RWPE2 (cell line): Measurements from ENCODE around the gene MYO1F.
A peak's percentile ranks its signal among the peaks of the same experiment; 100 is the strongest.
"Not testable (repeated sequence)": the region's sequence is repeated elsewhere in the genome, so short reads cannot be mapped to it uniquely, and the experiment has no call there.

Experiments
- ATAC-seq: fragments of 200-7000 bp; cut with Tn5 transposase; 3 replicates; pipeline ENCODE4 v1.9.1; 2021; ENCODE audit warnings: low read depth
- DNase-seq: peaks from one replicate; pipeline ENCODE4 v3.0.0-alpha.2; 2020; ENCODE audit warnings: low spot score
- H3K27ac ChIP-seq: fragments of 450-650 bp; 2 replicates; pipeline ENCODE4 v1.5.1; 2017; ENCODE audit warnings: mild to moderate bottlenecking; ENCODE audit not compliant: poor library complexity, severe bottlenecking
- H3K27me3 ChIP-seq: fragments of 250-450 bp; sonication (Bioruptor Pico); 2 replicates; pipeline ENCODE4 v1.5.1; 2021; ENCODE audit warnings: mild to moderate bottlenecking, moderate library complexity; ENCODE audit not compliant: insufficient read depth, poor library complexity, severe bottlenecking
- H3K36me3 ChIP-seq: fragments of 250-450 bp; sonication (Bioruptor Pico); 2 replicates; pipeline ENCODE4 v1.5.1; 2020; ENCODE audit warnings: low read depth, mild to moderate bottlenecking, moderate library complexity
- H3K4me1 ChIP-seq: fragments of 250-450 bp; sonication (Bioruptor Pico); 2 replicates; pipeline ENCODE4 v1.5.1; 2021; ENCODE audit warnings: mild to moderate bottlenecking, moderate library complexity; ENCODE audit not compliant: insufficient read depth, poor library complexity, severe bottlenecking
- H3K4me3 ChIP-seq: fragments of 250-450 bp; sonication (Bioruptor Pico); 2 replicates; pipeline ENCODE4 v1.5.1; 2021; ENCODE audit warnings: mild to moderate bottlenecking, moderate library complexity; ENCODE audit not compliant: severe bottlenecking
- H3K9me3 ChIP-seq: fragments of 250-450 bp; sonication (Bioruptor Pico); 2 replicates; pipeline ENCODE4 v1.5.1; 2021; ENCODE audit warnings: mild to moderate bottlenecking, moderate library complexity; ENCODE audit not compliant: severe bottlenecking
- TF ChIP-seq, protein P1 (sequence below): fragments of 450-650 bp; IDR thresholded peaks from one replicate; pipeline ENCODE4 v1.5.1; 2017; ENCODE audit warnings: mild to moderate bottlenecking, moderate library complexity; ENCODE audit not compliant: poor library complexity, severe bottlenecking

The MYO1F gene

GRCh38 chr19:8573316-8573715, 3.9 kb downstream of the MYO1F start:
- no peaks in the 10 kb centered on the region for H3K9me3 ChIP-seq
- no peak for ATAC-seq
- no peaks in the 10 kb centered on the region for H3K36me3 ChIP-seq
- no peak for DNase-seq
- no peak overlapping the region for H3K4me3 ChIP-seq
- no peaks in the 10 kb centered on the region for H3K27me3 ChIP-seq
- H3K4me1 ChIP-seq: peaks cover 5% of the 10 kb centered on the region
- H3K27ac ChIP-seq: no peak overlapping the region
- TF ChIP-seq, protein P1, sequence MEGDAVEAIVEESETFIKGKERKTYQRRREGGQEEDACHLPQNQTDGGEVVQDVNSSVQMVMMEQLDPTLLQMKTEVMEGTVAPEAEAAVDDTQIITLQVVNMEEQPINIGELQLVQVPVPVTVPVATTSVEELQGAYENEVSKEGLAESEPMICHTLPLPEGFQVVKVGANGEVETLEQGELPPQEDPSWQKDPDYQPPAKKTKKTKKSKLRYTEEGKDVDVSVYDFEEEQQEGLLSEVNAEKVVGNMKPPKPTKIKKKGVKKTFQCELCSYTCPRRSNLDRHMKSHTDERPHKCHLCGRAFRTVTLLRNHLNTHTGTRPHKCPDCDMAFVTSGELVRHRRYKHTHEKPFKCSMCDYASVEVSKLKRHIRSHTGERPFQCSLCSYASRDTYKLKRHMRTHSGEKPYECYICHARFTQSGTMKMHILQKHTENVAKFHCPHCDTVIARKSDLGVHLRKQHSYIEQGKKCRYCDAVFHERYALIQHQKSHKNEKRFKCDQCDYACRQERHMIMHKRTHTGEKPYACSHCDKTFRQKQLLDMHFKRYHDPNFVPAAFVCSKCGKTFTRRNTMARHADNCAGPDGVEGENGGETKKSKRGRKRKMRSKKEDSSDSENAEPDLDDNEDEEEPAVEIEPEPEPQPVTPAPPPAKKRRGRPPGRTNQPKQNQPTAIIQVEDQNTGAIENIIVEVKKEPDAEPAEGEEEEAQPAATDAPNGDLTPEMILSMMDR: no peak

DNA sequence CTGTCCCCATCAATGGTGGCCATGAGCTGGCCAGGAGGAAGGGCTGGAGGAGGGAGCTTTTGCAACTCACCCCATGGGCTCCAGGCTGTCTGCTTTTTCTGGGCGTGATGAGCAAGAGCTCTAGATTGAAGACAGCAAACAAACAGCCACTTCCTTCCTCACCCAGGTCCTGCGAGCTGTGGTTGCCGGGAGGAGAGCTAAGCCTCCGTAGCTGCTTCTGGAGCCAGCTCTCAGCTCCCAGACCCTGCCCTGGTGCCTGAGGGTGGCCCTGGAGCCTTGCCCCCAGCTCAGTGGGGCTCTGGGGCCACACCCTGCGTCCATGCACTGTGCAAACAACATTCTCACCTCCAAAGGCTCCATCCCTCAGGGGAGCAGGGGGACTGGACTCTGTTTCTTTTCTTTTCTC, 6.2 kb downstream of the MYO1F start:
- no peaks in the 10 kb centered on the region for H3K9me3 ChIP-seq
- ATAC-seq: peak; percentile 44
- no peak overlapping the region for H3K27ac ChIP-seq
- TF ChIP-seq, protein P1: no peak
- H3K27me3 ChIP-seq: no peaks in the 10 kb centered on the region
- no peak overlapping the region for H3K4me3 ChIP-seq
- no peaks in the 10 kb centered on the region for H3K36me3 ChIP-seq
- peaks cover 4% of the 10 kb centered on the region for H3K4me1 ChIP-seq
- DNase-seq: no peak

DNA sequence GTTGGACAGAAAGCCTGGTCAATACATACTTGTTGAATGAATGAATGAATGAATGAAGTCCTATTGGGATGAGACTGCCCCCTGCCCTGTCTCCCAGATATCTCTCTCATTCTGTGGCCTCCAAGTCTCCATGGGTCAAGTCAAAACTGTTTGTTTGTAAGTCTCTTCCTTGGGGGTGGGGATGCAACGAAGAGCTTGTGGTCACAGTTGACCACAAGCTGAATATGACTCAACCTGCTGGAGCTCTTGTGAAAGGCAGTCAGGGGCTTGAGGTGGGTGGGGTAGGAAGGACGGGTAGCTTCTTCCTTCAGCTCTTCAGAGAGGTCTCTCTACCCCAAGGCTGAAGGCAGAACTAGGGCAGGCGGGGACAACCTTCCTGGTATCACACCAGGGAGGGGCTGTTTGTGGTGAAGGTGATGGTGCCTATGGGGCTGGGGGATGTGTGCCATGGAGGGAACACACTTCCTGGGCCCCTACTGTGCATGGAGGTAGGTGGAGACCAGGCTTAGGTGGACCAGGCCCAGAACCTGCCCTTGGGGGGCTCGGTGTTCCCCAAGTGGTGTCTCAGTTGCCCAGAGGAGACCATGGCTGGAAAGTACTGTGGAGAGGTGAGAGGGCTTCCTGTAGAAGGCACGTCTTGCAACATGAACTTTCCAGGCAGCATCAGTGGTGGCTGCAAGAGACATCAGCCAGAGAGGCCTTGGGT, 8.0 kb downstream of the MYO1F start:
- no peaks in the 10 kb centered on the region for H3K36me3 ChIP-seq
- no peaks in the 10 kb centered on the region for H3K27me3 ChIP-seq
- no peaks in the 10 kb centered on the region for H3K9me3 ChIP-seq
- no peak for DNase-seq
- H3K27ac ChIP-seq: no peak overlapping the region
- no peaks in the 10 kb centered on the region for H3K4me1 ChIP-seq
- H3K4me3 ChIP-seq: no peak overlapping the region
- TF ChIP-seq, protein P1: no peak
- ATAC-seq: peak; percentile 63; the same call in 2 of the 3 replicates

DNA sequence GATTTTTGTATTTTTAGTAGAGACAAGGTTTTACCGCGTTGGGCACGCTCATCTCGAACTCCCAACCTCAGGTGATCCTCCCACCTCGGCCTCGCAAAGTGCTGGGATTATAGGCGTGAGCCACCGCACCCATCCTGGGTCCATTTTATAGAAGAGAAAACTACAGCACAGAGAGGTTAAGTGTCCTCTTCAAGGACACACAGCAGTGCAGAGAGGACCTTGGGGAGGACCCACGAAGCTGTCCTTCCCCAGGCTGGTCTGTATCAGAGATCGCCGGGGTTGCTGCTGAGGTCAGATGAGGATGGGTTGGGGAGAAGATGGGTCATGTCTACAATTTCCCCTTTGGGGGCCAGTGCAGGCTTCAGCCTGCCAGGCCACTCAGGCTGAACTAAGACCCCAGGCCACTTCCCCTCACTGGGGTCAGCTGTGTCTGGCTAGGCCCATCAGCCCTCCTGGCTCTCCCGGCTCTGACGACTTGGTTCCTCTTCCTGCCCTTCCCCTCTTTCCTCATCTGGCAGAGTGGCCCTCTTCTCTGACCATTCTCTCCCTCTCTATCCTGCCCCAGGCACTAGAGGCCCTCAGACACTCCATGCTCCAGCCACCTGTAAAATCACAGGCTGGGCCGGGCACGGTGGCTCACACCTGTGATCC, 9.6 kb downstream of the MYO1F start:
- ATAC-seq: no peak
- Histone ChIP-seq H3K36me3 (no peaks in the 10 kb centered on the region), H3K27ac (no peak overlapping the region), H3K27me3 (no peaks in the 10 kb centered on the region), H3K4me3 (no peak overlapping the region), H3K4me1 (no peaks in the 10 kb centered on the region), H3K9me3 (no peaks in the 10 kb centered on the region)
- DNase-seq: no peak
- TF ChIP-seq, protein P1: no peak

- Histone ChIP-seq H3K27ac (no peak overlapping the region), H3K27me3 (no peaks in the 10 kb centered on the region), H3K4me1 (no peaks in the 10 kb centered on the region), H3K9me3 (no peaks in the 10 kb centered on the region), H3K36me3 (no peaks in the 10 kb centered on the region), H3K4me3 (no peak overlapping the region)
- no peak for ATAC-seq
- TF ChIP-seq, protein P1: no peak
- no peak for DNase-seq
Measured at GRCh38 chr19:8566855-8567254, 10.4 kb downstream of the MYO1F start.

DNA sequence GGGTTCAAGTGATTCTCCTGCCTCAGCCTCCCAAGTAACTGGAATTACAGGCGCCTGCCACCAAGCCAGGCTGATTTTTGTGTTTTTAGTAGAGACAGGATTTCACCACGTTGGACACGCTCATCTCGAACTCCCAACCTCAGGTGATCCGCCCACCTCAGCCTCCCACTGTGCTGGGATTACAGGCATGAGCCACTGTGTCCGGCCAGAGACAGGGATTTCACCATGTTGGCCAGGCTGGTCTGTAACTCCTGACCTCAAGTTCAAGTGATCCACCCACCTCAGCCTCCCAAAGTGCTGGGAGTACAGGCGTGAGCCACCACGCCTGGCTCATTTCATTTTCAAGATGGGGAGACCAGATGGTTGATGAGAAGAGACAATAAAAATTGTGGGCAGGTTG, 12.4 kb downstream of the MYO1F start:
- H3K4me3 ChIP-seq, DNase-seq, H3K4me1 ChIP-seq, H3K27me3 ChIP-seq, H3K27ac ChIP-seq, H3K36me3 ChIP-seq, H3K9me3 ChIP-seq, ATAC-seq: not testable (repeated sequence)
